Vagina (tissue), 2 donors: ENCODE results near the gene CELF5. TPM values are rescaled to one million over a fixed set of nuclear protein-coding genes. Genes with fewer than 3 reads are reported as not detected.

Source experiments
- DNase-seq, 2 donors: peaks; one replicate each; pipeline ENCODE4 v3.0.0-alpha.2; 2017; ENCODE audit errors: extremely low spot score in 2 of 2
- H3K27ac ChIP-seq: fragments of 200-600 bp; sonication (generic); one replicate; pipeline ENCODE4 v1.5.1; 2019
- H3K27me3 ChIP-seq: fragments of 200-600 bp; sonication (generic); one replicate; pipeline ENCODE4 v1.5.1; 2019
- H3K36me3 ChIP-seq, 2 donors: fragments of 200-600 bp; sonication (generic); one replicate each; pipeline ENCODE4 v1.5.1; 2017 to 2019
- H3K4me1 ChIP-seq: fragments of 200-600 bp; sonication (generic); one replicate; pipeline ENCODE4 v1.5.1; 2019
- H3K4me3 ChIP-seq, 2 donors: fragments of 200-600 bp; sonication (generic); 1 replicate in 1 of 2; 2 replicates in 1 of 2; pipeline ENCODE4 v1.5.1; 2016 to 2019
- H3K9me3 ChIP-seq: fragments of 200-600 bp; sonication (generic); one replicate; pipeline ENCODE4 v1.5.1; 2019
- POLR2A ChIP-seq, 2 donors: fragments of 450-650 bp; IDR thresholded peaks; one replicate each; pipeline ENCODE4 v1.6.1; 2017; ENCODE audit warnings: antibody characterized with exemption in 2 of 2, mild to moderate bottlenecking in 2 of 2, moderate library complexity in 2 of 2
- POLR2AphosphoS5 ChIP-seq, 2 donors: sonication (generic); formaldehyde crosslinking; IDR thresholded peaks; one replicate each; pipeline ENCODE4 v1.9.0; 2017; ENCODE audit warnings: antibody characterized with exemption in 2 of 2, mild to moderate bottlenecking in 2 of 2, low read depth in 1 of 2; ENCODE audit not compliant: insufficient read depth in 1 of 2
- intact Hi-C: fragments of 100-400 bp; cut with DNase I; formaldehyde crosslinking; loops from one replicate; pipeline ENCODE4 v1.15.1; 2023
- total RNA-seq: library from RNA; depleted of rRNA; stranded (reverse); fragments of >200 nt; gene quantifications from one replicate; pipeline ENCODE4 v1.2.3, GENCODE V29; 2016
- TF ChIP-seq, protein P1 (sequence below), 3 experiments: fragments of 450-650 bp in 2 of 3; fragments of 200-600 bp in 1 of 3; sonication (generic) in 1 of 3; IDR thresholded peaks; one replicate each; pipeline ENCODE4 v1.5.1; 2017 to 2019; ENCODE audit warnings: antibody characterized with exemption in 3 of 3, mild to moderate bottlenecking in 2 of 3, moderate library complexity in 2 of 3

CELF5 gene
- total RNA-seq, 1 donor from 2014 or later: not detected

DNA sequence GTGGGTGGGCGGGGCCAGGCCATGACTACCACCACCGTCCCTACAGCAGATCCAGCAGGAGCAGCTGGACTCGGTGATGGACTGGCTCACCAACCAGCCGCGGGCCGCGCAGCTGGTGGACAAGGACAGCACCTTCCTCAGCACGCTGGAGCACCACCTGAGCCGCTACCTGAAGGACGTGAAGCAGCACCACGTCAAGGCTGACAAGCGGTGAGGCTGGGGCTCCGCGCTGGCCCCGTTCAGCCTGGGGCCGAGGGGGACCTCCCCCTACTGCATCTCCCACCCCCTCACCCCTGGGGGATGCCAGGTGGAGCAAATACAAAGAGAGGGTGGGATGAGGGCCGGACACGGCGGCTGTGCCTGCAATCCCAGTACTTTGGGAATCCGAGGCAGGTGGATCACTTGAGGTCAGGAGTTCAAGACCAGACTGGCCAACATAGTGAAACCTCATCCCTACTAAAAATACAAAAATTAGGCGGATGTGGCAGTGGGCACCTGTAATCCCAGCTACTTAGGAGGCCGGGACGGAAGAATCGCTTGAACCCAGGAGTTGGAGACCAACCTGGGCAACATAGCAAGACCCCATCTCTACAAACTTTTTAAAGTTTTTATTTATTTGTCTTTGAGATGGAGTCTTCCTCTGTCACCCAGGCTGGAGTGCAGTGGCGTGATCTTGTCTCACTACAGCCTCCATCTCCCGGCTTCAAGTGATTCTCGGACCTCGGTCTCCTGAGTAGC lies 18.1 kb upstream of the CELF5 start:
- Histone ChIP-seq H3K4me3 (no peak overlapping the region), H3K9me3 (no peaks in the 10 kb centered on the region), H3K27ac (no peak overlapping the region), H3K36me3 (peaks cover 0 to 43% of the 10 kb centered on the region in 2 donors), H3K4me1 (no peaks in the 10 kb centered on the region), H3K27me3 (no peaks in the 10 kb centered on the region)
- DNase-seq: no peak
- intact Hi-C loops: no loop called here
- no peak for TF ChIP-seq POLR2A (IDR thresholded peaks at IDR 0.05)
- no peak for TF ChIP-seq POLR2AphosphoS5 (IDR thresholded peaks at IDR 0.05; ENCODE audit: insufficient read depth in 1 of 2, low read depth in 1 of 2)
- TF ChIP-seq, protein P1, sequence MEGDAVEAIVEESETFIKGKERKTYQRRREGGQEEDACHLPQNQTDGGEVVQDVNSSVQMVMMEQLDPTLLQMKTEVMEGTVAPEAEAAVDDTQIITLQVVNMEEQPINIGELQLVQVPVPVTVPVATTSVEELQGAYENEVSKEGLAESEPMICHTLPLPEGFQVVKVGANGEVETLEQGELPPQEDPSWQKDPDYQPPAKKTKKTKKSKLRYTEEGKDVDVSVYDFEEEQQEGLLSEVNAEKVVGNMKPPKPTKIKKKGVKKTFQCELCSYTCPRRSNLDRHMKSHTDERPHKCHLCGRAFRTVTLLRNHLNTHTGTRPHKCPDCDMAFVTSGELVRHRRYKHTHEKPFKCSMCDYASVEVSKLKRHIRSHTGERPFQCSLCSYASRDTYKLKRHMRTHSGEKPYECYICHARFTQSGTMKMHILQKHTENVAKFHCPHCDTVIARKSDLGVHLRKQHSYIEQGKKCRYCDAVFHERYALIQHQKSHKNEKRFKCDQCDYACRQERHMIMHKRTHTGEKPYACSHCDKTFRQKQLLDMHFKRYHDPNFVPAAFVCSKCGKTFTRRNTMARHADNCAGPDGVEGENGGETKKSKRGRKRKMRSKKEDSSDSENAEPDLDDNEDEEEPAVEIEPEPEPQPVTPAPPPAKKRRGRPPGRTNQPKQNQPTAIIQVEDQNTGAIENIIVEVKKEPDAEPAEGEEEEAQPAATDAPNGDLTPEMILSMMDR (IDR thresholded peaks at IDR 0.05): no peak

DNA sequence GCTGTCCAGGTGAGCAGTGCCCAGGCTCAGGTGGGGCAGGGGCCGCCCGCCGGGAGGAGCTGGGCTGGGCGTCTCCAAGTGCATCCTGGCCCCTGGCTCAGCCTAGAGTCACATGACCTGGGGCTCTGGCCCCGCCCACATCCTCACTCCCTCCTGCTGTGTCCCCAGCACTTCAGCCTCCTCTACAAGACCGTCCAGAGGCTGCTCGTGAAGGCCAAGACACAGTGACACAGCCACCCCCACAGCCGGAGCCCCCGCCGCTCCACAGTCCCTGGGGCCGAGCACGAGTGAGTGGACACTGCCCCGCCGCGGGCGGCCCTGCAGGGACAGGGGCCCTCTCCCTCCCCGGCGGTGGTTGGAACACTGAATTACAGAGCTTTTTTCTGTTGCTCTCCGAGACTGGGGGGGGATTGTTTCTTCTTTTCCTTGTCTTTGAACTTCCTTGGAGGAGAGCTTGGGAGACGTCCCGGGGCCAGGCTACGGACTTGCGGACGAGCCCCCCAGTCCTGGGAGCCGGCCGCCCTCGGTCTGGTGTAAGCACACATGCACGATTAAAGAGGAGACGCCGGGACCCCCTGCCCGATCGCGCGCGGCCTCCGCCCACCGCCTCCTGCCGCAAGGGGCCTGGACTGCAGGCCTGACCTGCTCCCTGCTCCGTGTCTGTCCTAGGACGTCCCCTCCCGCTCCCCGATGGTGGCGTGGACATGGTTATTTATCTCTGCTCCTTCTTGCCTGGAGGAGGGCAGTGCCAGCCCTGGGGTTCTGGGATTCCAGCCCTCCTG lies 16.8 kb upstream of the CELF5 start:
- Histone ChIP-seq H3K27me3 (no peaks in the 10 kb centered on the region), H3K27ac (no peak overlapping the region), H3K36me3 (peaks cover 0 to 31% of the 10 kb centered on the region in 2 donors), H3K4me1 (no peaks in the 10 kb centered on the region), H3K4me3 (no peak overlapping the region), H3K9me3 (no peaks in the 10 kb centered on the region)
- DNase-seq: no peak
- intact Hi-C loops: no loop called here
- TF ChIP-seq POLR2AphosphoS5 (IDR thresholded peaks at IDR 0.05; ENCODE audit: insufficient read depth in 1 of 2, low read depth in 1 of 2): no peak
- TF ChIP-seq, protein P1 (IDR thresholded peaks at IDR 0.05): no peak
- no peak for TF ChIP-seq POLR2A (IDR thresholded peaks at IDR 0.05)

DNA sequence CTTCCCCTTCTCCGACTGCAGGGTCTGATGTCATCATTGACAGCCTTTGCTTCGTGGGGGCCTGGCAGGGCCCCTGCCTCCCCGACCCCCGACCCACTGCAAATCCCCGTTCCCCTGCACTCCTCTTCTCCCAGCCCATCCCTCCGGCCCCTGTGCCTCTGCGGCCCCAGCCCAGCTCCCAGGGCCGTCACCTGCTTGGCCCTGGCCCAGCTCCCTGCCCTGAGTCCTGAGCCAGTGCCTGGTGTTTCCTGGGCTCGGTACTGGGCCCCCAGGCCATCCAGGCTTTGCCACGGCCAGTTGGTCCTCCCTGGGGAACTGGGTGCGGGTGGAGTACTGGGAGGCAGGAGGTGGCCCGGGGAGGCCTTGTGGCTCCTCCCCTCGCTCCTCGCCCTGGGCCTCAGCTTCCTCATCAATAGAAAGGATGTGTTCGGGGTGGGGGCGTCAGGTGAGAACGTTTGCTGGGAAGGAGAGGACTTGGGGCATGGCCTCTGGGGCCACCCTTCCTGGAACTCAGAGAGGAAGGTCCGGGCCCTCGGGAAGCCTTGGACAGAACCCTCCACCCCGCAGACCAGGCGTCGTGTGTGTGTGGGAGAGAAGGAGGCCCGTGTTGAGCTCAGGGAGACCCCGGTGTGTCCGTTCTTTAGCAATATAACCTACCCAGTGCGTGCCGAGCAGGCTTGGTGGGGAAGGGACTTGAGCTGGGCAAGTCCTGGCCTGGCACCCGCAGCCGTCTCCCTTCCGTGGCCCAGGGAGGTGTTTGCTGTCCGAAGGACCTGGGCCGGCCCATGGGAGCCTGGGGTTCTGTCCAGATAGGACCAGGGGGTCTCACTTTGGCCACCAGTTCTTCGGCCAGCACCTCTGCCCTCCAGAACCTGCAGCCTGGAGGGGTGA lies 15.9 kb upstream of the CELF5 start:
- no peaks in the 10 kb centered on the region for H3K9me3 ChIP-seq
- H3K4me1 ChIP-seq: no peaks in the 10 kb centered on the region
- peaks cover 0 to 30% of the 10 kb centered on the region in 2 donors for H3K36me3 ChIP-seq
- TF ChIP-seq POLR2A (IDR thresholded peaks at IDR 0.05): no peak
- TF ChIP-seq, protein P1 (IDR thresholded peaks at IDR 0.05): no peak
- TF ChIP-seq POLR2AphosphoS5 (IDR thresholded peaks at IDR 0.05; ENCODE audit: insufficient read depth in 1 of 2, low read depth in 1 of 2): no peak
- no peaks in the 10 kb centered on the region for H3K27me3 ChIP-seq
- H3K27ac ChIP-seq: no peak overlapping the region
- intact Hi-C loops: no loop called here
- DNase-seq: no peak
- H3K4me3 ChIP-seq: no peak overlapping the region

DNA sequence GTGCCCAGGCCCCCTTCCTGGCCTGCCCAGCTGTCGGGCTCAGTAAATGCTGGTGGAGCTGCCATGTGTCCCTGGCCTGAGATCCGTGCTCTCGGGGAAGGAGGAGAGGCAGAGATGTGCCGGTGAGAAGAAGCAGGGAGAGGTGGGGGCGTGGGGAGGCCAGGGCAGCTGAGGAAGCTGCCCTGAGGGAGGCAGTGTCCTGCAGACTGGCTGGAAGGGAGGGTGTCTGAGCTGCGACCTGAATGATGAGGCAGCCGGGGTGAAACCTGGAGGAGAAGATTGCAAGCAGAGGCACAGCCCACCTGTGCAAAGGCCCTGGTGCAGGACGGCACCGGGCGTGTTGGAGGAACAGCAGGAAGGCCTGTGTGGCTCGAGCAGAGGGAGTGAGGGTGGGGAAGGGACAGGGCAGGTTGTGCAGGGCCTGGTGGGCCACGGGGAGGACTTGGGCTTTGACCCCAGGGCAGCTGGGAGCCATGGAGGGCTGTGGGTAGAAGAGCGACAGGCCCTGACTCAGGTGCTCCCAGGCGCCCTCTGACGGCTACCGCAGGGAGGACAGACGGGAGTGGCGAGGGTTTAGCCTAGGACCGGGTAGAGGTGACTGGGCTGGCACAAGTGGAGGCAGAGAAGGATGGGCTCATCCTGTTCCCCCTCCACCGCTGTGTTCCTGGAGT lies 14.0 kb upstream of the CELF5 start:
- DNase-seq: no peak
- H3K27me3 ChIP-seq: no peaks in the 10 kb centered on the region
- H3K36me3 ChIP-seq: peaks cover 0 to 21% of the 10 kb centered on the region in 2 donors
- intact Hi-C loops: no loop called here
- TF ChIP-seq POLR2AphosphoS5 (IDR thresholded peaks at IDR 0.05; ENCODE audit: insufficient read depth in 1 of 2, low read depth in 1 of 2): no peak
- TF ChIP-seq, protein P1 (IDR thresholded peaks at IDR 0.05): peak in 1 of 3 experiments; percentile 23
- H3K4me3 ChIP-seq: no peak overlapping the region
- no peaks in the 10 kb centered on the region for H3K9me3 ChIP-seq
- no peaks in the 10 kb centered on the region for H3K4me1 ChIP-seq
- H3K27ac ChIP-seq: no peak overlapping the region
